Stimulated activated CD8-positive, alpha-beta memory T cell treated with anti-CD3 and anti-CD28 coated beads, Interleukin-2, amount 100 ng/mL, for 48 hours (primary cell): ENCODE results near the gene SH3GL1.

Source experiments
- DNase-seq, 2 donors: peaks; one replicate each; pipeline ENCODE4 v3.0.0-alpha.2; 2020; ENCODE audit warnings: low read depth in 2 of 2

Gene SH3GL1

DNA sequence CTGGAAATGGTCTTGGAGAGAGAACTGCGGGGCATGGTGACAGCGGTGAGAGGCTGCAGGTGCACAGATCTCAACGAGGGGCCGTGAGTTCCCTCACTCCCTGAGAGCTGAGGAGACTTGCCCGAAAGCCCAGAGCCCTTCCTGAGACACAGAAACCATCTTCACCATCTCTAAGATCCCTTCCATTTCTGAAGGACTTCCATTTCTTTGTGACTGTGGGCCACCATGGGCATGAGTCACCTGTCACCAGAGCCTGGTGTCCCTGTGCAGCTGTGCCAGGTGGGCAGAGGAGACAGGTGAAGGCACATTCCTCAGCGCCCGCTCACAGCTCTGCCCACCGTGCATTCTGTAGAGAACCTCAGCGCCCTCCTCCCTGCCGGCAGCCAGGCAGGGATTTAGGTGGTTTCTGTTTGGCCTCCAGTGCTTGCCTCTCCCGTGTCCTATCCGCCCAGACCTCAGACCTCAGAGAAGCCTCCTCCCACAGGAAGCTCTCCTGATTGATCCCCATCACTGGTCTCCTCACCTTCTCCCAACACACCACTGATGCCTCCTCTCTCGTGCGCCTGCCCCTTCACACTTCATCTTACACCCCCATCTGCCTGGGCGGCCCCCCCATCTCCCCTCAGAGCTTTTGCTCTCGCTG lies 24.2 kb downstream of the SH3GL1 start:
- no peak for DNase-seq

DNA sequence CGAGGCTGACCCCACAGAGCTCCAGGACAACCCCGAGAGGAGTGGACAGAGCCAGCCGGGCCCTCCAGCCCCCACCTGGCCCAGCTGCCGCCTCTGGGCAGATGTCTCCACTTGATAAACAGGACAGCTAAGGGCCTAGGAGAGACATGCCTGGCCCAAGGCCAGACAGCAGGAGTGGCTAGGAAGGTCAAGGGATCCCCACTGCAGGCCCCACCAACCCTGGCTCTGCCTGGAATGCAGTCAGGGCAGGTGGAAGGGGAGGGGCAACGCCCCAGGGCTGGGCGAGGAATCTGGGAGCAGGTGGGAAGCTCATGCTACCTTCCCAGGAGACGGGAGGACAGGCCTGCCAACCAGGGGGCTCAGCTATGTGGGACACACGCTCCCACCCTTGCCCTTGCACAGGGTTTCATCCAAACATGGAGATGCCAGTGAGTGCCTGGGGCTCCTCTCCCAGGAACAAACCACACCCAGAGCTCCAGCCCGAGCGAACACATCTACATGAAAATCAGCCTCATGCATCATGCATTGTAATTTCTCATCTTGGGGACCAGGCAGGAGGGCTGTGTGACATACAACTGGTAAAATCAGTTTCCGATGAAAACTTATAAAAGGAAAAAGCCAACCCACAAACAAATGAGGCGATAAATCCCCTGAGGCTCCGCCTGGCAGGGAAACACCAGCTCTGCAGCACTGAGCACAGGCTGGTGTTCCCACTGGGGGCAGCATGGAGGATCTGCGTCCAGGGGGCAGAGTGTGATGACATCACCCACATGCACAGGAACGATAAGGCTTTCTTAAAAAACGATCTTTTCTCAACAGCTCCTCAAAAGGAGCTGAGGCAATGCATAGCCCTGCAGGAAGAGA lies 25.0 kb downstream of the SH3GL1 start:
- no peak for DNase-seq

DNA sequence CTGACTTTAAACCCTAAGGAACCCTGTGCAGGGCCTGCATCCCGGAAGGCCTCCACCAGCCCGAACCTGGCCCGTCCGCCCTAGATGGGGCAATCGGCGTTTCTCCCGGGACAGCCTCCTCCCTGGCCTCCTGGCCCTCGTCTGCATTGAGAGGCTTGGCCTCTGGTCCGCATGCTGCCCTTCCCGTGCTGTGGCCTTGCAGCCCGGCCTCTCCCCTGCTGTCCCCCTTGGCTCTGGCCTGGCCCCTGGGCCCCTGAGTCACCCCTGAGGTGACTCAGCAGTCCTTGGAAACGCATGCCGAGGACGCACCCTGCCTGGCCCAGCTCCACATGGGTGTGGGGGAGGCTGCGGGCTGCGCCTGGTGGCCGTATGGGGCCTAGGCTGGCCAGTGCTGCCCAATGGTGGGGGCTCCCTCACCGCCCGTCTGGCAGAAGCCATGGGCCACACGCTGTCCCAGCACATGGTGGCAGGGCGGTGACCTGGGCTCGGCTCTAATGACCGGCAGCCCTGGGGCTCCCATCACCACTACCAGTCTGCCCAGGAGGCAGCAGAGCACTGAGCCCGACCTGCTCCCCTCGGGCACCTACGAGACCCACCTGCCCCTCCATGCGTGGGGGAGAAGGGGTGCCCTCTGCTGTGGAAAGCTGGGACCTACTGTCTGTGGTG lies 25.7 kb downstream of the SH3GL1 start:
- no peak for DNase-seq

DNA sequence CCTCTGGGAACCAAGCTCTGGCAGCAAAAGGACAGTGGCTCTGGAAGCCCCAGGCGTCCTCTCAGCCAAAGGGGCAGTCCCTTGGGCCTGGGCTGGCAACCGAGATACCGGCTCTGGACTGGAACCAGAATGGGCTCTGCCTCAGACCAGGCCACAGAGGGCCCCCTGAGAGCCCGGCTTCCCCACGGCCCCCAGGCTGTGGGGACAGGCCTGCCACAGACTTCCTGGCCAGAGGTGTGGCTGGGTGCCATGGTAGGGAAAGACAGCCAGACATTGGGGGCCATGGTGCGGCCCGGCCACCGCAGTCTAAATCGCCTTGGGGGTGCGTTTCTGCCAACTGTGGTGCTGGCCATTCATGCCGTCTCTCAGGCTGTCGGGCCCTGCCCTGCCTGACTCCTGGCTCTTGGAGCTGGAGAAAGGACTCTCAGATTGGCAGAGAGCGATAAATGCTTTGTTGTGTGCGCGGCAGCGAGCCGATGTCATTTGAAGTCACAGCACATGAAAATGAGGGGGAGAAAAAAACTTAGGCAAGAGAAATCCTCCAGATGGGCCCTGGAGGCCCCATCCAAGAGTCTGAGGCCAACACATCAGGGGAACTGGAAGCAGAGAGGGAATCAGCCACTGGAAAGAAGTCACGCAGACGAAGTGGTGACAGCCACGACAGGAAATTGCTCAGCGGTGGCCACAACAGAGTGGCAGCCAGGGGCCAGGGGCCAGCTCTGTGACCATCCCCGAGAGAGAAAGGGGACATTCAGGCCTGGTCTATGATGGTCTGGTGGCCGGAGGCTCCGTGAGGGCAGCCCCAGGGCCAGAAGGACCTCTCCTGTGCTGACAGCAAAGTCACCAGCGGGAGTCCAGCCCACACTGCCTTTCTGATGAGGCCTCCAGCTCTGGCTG lies 26.5 kb downstream of the SH3GL1 start:
- DNase-seq, result no peak

DNA sequence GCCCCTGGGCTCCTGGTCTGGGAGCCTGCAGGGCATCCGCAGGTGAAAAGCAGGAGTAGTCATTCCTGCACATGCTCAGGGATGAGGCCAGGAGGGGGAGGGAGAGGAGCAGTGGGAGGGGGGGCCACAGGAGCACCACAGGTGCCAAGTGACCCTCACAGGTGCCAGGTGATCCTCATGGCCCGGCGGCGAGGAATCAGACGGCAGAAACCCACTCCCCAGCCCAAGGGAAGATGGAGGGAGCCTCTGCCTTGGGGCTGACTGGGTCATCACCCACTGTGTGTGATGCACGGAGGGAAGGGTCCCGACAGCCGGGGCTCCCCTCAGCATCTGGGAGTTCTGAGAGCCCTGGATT lies 27.4 kb downstream of the SH3GL1 start:
- no peak for DNase-seq

DNA sequence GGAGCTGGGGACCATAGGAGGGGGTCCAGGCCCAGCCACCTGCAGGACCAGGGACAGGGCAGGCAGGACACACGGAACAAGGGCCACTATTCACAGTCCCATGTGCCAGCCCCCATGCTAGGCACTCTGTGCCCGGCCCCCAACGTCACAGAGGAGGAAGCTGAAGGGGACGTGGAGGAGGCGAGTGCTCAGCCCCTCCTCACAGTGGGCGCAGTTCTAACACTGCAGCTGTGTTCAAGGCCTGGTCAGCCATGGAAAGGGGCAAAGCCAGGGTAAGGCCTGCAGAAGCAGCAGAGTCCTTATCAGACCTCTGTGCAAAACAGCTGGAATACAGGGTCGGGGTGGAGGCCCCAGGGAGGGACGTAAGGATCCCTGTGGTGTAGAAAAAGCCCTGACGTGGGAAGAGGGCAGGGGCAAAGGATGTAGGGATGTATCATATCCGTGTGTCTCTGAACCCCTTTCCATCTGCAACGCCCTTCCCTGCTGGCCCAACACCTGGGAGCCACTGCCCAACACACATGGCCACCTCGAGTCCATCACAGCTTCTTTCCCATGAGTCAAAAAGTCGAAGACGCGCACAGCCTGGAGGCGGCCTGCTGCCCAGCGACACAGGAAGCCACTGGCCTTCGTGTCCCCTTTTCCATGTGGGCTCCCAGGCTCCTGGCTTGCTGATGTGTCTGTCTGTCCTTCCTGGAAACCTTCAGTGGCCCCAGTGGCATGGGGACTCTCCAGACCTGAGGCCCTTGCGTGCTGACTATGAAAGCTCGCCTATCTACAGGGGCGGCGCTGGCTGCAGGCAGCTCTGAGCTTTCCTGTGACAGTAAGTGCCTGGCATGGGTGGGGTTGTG lies 28.0 kb downstream of the SH3GL1 start:
- DNase-seq, result no peak

DNA sequence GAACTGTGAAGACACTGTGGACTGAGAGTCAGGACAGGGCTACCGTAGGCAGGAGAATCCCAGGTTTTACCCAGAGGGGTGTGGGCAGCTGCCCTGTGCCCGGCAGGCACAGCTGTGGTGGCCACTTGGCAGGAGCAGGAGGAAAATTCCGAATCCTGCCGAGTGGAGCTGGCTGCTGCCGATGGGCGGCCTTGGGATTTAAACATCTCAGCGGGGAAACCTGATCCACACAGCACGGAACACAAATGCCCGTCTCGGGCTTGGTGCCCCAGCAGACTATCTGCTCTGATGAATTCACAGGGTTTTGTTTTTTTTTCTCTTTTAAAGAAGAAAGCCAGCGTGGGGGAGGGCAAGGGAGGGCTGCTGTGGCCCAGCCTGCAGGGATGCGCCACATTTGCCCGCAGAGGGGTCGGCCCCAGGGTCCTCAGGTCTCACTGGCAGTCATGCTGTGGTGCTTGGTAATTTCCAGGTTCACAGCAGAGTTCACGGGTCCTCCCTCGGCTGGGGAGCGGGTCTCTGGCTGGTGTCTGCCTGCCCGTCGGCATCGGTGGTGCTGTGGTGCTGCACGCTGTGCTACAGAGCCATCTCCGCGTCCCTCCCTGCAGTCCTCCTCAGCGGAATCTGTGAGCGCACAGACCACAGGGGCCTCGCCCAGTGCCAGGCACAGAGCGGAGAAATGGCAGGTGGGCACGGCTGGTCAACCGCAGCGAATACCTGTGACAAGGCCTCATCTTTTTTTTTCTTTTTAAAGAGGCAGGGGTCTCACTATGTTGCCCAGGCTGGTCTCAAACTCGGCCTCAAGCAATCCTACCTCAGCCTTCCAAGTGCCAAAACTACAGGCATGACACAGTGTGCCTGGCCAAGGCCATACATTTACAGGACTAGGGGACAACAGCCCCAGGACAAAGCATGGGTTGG lies 28.8 kb downstream of the SH3GL1 start:
- no peak for DNase-seq

DNA sequence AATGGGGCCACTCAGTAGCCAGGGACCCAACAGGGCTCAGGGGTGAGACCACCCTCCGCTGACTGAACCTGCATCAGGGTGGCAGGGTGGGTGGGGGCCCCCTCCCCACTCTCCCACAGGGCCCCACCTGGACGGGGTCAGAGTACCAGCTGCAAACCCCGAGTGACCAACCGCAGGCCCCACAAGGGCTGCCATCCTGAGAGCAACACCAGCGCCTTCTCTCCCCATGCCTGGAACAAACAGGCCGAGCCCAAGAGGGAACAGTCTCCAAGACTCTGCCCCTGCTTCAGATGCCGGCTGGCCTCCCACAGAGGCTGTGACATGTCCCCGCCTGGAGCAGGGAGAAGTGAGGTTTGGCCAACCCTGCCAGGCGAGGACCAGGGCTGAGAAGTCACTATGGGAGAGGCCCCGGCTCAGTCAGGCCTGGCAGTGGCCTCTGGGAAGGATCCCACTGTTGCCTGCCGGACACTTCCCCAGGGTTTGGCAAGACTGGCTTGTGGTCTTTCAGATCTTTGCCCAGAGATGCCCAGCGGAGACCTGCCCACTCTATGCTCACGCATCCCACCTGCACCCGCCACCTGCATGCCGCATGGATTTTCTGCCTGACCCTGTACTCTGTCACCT lies 29.8 kb downstream of the SH3GL1 start:
- DNase-seq, result no peak

DNA sequence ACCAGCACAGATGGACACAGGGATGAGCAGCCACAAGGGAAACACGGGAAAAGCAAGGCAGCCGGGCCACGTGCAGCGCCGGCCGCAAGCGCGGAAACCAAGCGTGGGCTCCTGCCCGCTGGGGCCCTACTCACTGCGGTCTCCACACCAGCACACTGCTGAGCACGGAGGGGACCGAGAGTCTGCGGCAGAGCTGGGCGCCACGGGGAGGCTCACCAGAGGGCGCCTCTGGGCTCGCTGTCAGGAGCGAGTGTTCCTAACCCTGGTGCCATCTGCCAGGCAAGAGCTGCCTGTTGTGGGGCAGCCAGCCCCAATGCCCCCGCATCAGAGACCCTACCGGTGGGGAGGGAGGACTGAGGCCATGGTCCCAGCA lies 30.5 kb downstream of the SH3GL1 start:
- peak; percentile 74 to 76 for DNase-seq

DNA sequence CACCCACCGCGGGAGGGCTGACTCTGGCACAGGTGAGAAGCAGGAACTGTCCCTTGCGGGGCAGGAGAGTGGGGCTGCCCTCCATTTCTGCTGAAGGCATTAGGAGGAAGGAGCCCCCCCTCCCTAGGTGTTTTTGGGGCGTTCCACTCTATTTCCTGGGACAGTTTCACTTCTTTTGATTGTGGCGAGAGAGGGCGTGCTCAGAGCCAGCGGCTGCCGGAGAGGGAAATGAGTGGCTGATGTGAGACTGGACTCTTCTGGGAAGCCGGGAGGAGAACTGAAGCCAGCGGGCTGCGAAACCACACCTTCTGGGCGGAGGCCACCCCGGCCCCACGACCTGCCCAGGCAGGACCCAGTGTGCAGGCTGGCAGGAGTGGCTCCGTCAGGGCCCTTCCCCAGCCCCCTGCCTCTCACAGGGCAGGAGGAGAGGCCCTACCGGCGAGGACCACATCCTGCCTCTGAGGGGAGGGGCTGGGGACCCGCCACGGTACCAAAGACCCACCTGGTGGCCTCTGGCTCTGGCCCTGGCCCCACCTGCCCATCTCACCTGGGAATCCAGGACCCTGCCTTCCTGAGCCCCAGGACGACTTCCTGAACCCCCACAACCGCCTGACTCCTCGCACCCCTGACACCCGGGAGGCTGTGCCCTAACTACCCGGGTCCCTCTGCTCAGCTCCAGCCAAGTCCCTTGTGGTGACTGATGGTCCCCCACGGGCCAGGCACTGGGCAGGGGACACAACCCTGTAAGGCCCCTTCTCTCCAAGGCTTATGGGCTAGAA lies 31.0 kb downstream of the SH3GL1 start:
- peak; percentile 54 to 64 for DNase-seq

DNA sequence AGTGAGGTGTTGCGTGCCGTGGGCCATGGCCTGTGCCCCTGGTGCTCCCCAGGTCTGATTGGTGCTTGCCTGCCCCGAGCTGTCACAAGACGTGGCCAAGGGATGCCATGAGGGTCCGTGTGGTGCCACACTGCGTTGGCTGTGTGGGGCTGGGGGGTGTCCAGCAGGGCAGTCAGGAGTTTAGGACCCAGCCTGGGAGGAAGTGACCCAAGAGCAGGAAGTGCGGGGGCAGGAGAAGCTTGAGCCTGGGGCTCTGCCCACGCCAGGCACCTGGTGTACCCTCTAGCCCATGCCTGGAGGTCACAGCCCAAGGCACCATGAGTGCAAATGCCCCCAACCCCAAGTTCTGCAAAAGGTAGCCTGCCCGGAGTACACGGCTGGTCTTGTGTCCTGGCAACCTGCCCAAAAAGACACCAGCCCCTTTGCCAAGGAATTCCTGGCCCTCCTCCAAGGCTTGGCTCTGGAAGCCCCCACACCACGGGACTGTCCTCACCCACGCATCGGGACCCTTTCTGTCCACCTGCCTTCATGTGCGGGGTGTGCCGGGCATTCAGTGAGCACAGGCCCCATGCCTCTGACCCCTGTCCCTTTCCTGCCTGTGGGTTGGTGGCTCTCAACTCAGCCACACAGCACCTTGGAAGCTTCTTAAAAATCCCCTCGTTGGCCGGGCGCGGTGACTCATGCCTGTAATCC lies 32.1 kb downstream of the SH3GL1 start:
- DNase-seq, result no peak

DNA sequence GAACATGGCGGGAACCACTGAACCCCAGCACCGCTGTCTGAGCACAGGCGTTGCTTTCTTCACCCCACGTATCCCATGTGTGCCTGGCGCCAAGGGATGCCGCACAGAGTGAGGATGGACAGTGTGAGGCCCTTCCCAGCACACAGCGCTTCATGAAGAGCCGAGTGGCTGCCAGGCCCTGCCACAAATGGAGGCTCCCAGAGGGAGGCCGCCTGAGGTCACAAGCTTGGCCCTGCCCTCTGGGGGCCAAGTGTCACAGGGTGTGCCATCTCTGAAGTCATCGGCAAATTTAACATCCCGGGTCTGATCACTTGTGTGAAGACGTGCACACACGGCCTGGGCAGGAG lies 32.6 kb downstream of the SH3GL1 start:
- no peak for DNase-seq

DNA sequence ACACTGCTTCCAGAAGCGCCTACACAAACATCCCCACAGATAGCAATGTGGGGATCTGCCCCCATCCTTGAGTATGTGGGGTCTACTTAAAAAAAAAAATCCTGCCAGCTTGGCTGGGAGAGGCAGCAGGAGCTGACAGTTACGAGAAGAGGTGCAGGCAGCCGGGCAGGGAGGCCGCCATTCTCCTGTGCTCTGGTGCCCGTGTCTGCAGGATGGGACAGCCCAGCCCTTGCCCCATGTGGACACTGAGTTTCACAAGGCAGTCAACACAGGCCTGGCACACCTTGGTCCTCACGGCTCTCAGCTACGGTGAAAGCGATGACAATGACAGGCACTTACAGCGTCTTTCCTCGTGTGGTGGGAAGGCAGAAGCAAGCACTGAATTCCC lies 33.0 kb downstream of the SH3GL1 start:
- DNase-seq, result no peak

DNA sequence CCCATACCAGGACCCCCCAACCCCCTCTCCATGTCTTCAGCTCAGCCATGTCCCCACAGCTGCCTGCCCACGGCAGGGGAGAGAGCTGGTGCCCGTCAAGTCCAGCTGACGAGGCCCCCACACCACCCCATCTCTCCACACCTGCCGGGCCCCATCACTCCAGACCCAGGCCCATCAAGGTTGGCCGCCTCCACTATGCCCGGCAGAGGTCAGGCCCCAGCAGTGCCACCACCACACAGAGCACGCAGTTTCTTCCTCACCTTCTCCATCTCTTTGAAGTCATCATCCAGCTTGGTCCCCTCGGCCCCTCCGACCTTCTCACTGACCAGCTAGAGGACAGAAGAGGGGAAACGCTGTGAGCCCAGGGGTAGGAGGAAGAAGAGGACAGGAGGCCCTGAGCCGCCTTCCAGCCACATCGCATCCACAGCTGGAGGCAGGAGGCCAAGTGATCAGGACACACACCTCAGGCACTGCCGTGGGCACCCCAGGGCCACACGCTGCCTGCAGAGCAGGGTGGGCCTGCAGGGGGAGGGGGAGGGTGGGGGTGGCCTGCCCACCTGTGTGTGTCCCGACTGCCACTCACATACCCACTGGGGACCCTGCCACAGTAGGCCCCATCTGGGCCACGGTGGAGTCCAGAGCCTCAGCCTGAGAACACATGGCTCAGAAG lies 33.5 kb downstream of the SH3GL1 start:
- DNase-seq, result no peak

DNA sequence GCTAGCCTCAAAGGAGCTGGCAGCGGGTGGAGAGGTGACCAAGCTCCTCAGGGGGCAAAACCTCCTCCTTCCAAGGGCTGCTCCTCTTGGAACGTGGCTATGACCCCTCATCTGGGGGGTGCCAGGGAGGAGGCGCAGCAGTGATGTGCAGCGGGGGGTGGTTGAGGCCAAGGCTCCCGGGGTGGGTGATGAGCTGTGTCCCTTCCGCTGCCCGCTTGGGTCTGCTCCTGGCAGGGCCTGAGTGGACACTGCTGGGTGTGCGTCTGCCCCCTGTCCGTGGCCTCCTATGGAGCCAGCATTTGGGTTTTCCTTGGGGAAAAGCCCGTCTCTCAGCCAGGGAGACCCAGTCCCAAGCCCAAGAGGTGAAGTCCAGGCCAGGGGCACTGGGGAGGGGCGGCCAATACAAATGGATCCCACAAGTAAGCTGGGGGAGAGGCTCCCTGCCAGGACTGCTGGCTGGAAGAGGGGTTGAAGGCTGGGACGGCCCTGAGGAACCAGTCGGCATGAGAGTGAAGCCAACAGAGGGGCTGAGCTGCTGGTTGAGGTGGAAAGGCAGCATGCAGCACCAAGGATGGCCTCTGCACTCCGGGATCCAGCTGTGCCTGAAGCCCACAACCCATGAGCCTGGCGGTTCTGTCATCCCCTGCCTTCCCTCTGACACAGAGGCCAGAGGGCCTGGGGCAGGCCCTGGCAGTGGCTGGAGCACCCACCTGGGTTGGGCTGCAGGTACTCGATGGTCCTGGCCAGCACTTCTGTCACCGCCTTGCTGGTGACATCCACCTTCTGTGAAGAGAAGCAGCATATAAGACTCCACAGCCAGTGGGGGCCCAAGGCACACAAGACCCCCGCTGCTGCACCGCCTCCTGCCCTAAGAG lies 34.3 kb downstream of the SH3GL1 start:
- no peak for DNase-seq

DNA sequence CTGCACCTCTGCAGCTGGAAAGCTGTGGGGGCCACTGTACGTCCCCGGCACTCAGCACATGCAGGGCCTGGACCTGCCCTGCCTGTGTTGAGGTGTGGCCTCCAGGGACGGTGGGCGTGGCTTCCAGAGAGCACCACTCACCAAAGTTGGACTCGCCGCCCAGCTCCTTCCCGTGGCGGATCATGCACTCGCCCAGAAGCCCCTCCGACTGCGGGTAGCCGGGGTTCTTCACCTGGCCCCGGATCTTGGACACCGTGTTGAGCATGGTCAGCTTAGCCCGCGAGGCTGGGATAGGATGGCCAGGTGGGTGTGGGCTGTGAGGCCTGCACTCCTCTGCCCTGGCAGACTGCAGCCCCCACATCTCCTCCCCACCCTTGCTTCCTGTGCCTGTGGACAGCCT lies 35.0 kb downstream of the SH3GL1 start:
- DNase-seq, result no peak
